Placental epithelial cell (primary cell): ENCODE results near the gene TMEM128. TPM values are rescaled to one million over a fixed set of nuclear protein-coding genes. Genes with fewer than 3 reads are reported as not detected.

Source experiments
- total RNA-seq: library from RNA; depleted of rRNA; stranded (reverse); fragments of >200 nt; gene quantifications from 2 replicates; pipeline ENCODE4 v1.2.3, GENCODE V29; 2012

The TMEM128 gene
- 19.2 and 20.6 TPM in 2 replicates for total RNA-seq

GRCh38 chr4:4248029-4248884, at the start of gene TMEM128:
Gene TMEM128, minus strand, starts transcription at chr4:4248223. Its CDS starts 21 bp downstream, at chr4:4248202.

GRCh38 chr4:4289941-4290850, 42.2 kb upstream of the TMEM128 start, which contains the start of the genes LYAR and ZBTB49:
Gene LYAR, minus strand, starts transcription at chr4:4290154. Its CDS starts 6,412 bp downstream, at chr4:4283742.
Gene ZBTB49, plus strand, starts transcription at chr4:4290251. Its CDS starts 9,695 bp downstream, at chr4:4299946.

GRCh38 chr4:4226606-4227438, 21.2 kb downstream of the TMEM128 start, which contains the start of gene OTOP1:
Gene OTOP1, minus strand, starts transcription at chr4:4226929. Its CDS starts 65 bp downstream, at chr4:4226864.

Other genes with a start within 250 kb of the TMEM128 start
- not detected in 2 replicates for gene OTOP1, start 21.3 kb downstream of the TMEM128 start, total RNA-seq
- 2.0 and 2.4 TPM in 2 replicates for gene LYAR, start 41.9 kb upstream of the TMEM128 start, total RNA-seq
- 4.0 and 4.7 TPM in 2 replicates for gene ZBTB49, start 42.0 kb upstream of the TMEM128 start, total RNA-seq
- gene NSG1, start 138.9 kb upstream of the TMEM128 start, total RNA-seq = 102 and 108 TPM in 2 replicates